Measurements from ENCODE around the gene POLE.

- TF ChIP-seq CTCF (IDR thresholded peaks at IDR 0.05 in 2 of 3, conservative IDR thresholded peaks at IDR 0.05 in 1 of 3; ENCODE audit: control insufficient read depth in 2 of 3, extremely low read depth in 1 of 3, insufficient read depth in 1 of 3, low read depth in 3 of 3, low read length in 3 of 3) (no peak), YY1 (IDR thresholded peaks at IDR 0.05; ENCODE audit: low read depth, low read length) (no peak), CREM (IDR thresholded peaks at IDR 0.05; ENCODE audit: low read depth) (no peak), MXI1 (IDR thresholded peaks at IDR 0.05; ENCODE audit: low read depth, low read length) (no peak), POLR2A (IDR thresholded peaks at IDR 0.05; ENCODE audit: low read depth, low read length) (no peak), ESRRA (IDR thresholded peaks at IDR 0.05; ENCODE audit: low read length) (no peak), BHLHE40 (IDR thresholded peaks at IDR 0.05; ENCODE audit: borderline replicate concordance in 1 of 2, low read depth in 2 of 2, low read length in 1 of 2) (no peak), ATF3 (IDR thresholded peaks at IDR 0.05; ENCODE audit: borderline replicate concordance, extremely low read depth, low read depth, low read length) (no peak), CHD4 (IDR thresholded peaks at IDR 0.05) (no peak), IKZF1 (conservative IDR thresholded peaks at IDR 0.05) (no peak), DPF2 (IDR thresholded peaks at IDR 0.05) (no peak), E4F1 (IDR thresholded peaks at IDR 0.05; ENCODE audit: borderline replicate concordance, partially characterized antibody) (no peak)
Measured at GRCh38 chr12:132728502-132728901, 41.4 kb upstream of the POLE start.

All from GM12878 (cell line).